ENCODE results near the gene DISC1.

The DISC1 gene

DNA sequence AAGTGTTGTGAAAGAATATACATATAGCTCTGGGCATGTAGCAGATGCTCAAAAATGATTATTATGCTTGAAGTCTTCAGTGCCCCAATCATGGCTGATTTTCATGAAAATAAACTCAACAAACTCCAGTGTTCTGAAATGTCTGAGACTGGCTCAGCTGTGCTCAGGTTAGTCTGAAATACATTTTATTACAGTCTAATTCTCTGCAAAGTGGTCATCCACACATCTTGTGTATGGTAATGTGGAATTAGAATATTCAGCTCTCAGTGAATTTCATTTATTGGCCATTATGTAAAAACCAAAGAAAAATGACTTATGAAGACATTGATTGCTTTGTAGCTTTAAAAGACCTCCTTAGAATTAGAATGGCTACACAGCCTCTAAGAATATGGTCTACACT is 109.9 kb downstream of the DISC1 start:
- H3K79me1 ChIP-seq (ENCODE audit: low read depth, low read length): peaks cover 3% of the 10 kb centered on the region
- no peak overlapping the region for H2AK5ac ChIP-seq (ENCODE audit: low read depth, low read length)
- no peak overlapping the region for H4K8ac ChIP-seq (ENCODE audit: low read depth, low read length)
- H3K4me3 ChIP-seq (ENCODE audit: low read length in 2 of 2): no peak overlapping the region
- H3K36me3 ChIP-seq (replicated peaks in 1 of 2; ENCODE audit: control insufficient read depth in 2 of 2, insufficient read depth in 2 of 2, low read length in 2 of 2): peaks cover 0 to 2% of the 10 kb centered on the region in 2 donors
- no peaks in the 10 kb centered on the region for H3K4me1 ChIP-seq (ENCODE audit: control insufficient read depth in 2 of 2, insufficient read depth in 1 of 2, low read depth in 1 of 2, low read length in 2 of 2)
- no peak overlapping the region for H2AFZ ChIP-seq (ENCODE audit: low read length)
- H3K27me3 ChIP-seq (ENCODE audit: control insufficient read depth in 3 of 3, insufficient read depth in 3 of 3, low read depth in 1 of 3, low read length in 3 of 3): no peaks in the 10 kb centered on the region
- no peak overlapping the region for H2BK12ac ChIP-seq (ENCODE audit: low read length)
- no peak overlapping the region for H3K4me2 ChIP-seq (ENCODE audit: insufficient read depth, low read length, poor library complexity, severe bottlenecking)
- DNase-seq (ENCODE audit: low spot score): no peak
- no peak overlapping the region for H3K4ac ChIP-seq (ENCODE audit: low read length)
- no peak overlapping the region for H2BK5ac ChIP-seq (ENCODE audit: low read length)
- no peak overlapping the region for H2BK15ac ChIP-seq (ENCODE audit: low read length)
- peaks cover 7 to 12% of the 10 kb centered on the region in 2 donors for H3K9me3 ChIP-seq (replicated peaks in 1 of 2; ENCODE audit: control insufficient read depth in 2 of 2, insufficient read depth in 1 of 2, low read depth in 1 of 2, low read length in 2 of 2)
- no peak overlapping the region for H2BK120ac ChIP-seq (ENCODE audit: low read depth, low read length)
- no peak overlapping the region for H3K18ac ChIP-seq (ENCODE audit: low read length)
- no peak overlapping the region for H3K14ac ChIP-seq (ENCODE audit: low read length)
- H4K91ac ChIP-seq (ENCODE audit: low read depth, low read length, poor library complexity): no peak overlapping the region
- no peak overlapping the region for H3K23ac ChIP-seq (ENCODE audit: low read depth, low read length, poor library complexity)
- H3K9ac ChIP-seq (ENCODE audit: low read depth, low read length, poor library complexity): no peak overlapping the region
- no peak overlapping the region for H3K27ac ChIP-seq (replicated peaks; ENCODE audit: low read length)

GRCh38 chr1:231738554-231738953 is 112.0 kb downstream of the DISC1 start:
- H4K91ac ChIP-seq (ENCODE audit: low read depth, low read length, poor library complexity): no peak overlapping the region
- no peak overlapping the region for H3K18ac ChIP-seq (ENCODE audit: low read length)
- H3K27me3 ChIP-seq (ENCODE audit: control insufficient read depth in 3 of 3, insufficient read depth in 3 of 3, low read depth in 1 of 3, low read length in 3 of 3): no peaks in the 10 kb centered on the region
- H3K36me3 ChIP-seq (replicated peaks in 1 of 2; ENCODE audit: control insufficient read depth in 2 of 2, insufficient read depth in 2 of 2, low read length in 2 of 2): no peaks in the 10 kb centered on the region
- no peak overlapping the region for H3K4me3 ChIP-seq (ENCODE audit: low read length in 2 of 2)
- no peak overlapping the region for H2BK120ac ChIP-seq (ENCODE audit: low read depth, low read length)
- H2BK15ac ChIP-seq (ENCODE audit: low read length): no peak overlapping the region
- H3K23ac ChIP-seq (ENCODE audit: low read depth, low read length, poor library complexity): no peak overlapping the region
- H4K8ac ChIP-seq (ENCODE audit: low read depth, low read length): no peak overlapping the region
- H3K79me1 ChIP-seq (ENCODE audit: low read depth, low read length): no peaks in the 10 kb centered on the region
- DNase-seq (ENCODE audit: low spot score): no peak
- H3K14ac ChIP-seq (ENCODE audit: low read length): no peak overlapping the region
- H2AFZ ChIP-seq (ENCODE audit: low read length): no peak overlapping the region
- H3K4ac ChIP-seq (ENCODE audit: low read length): no peak overlapping the region
- H3K27ac ChIP-seq (replicated peaks; ENCODE audit: low read length): no peak overlapping the region
- H2BK5ac ChIP-seq (ENCODE audit: low read length): no peak overlapping the region
- H3K4me1 ChIP-seq (ENCODE audit: control insufficient read depth in 2 of 2, insufficient read depth in 1 of 2, low read depth in 1 of 2, low read length in 2 of 2): no peaks in the 10 kb centered on the region
- H3K9me3 ChIP-seq (replicated peaks in 1 of 2; ENCODE audit: control insufficient read depth in 2 of 2, insufficient read depth in 1 of 2, low read depth in 1 of 2, low read length in 2 of 2): peaks cover 2 to 7% of the 10 kb centered on the region in 2 donors
- no peak overlapping the region for H2AK5ac ChIP-seq (ENCODE audit: low read depth, low read length)
- no peak overlapping the region for H2BK12ac ChIP-seq (ENCODE audit: low read length)
- no peak overlapping the region for H3K9ac ChIP-seq (ENCODE audit: low read depth, low read length, poor library complexity)
- no peak overlapping the region for H3K4me2 ChIP-seq (ENCODE audit: insufficient read depth, low read length, poor library complexity, severe bottlenecking)
- no CpG with 5 or more reads among the region's 1 CpG for WGBS, 2 donors (ENCODE audit: extremely low coverage in 2 of 2, insufficient read length in 2 of 2, insufficient replicate concordance in 1 of 2)

GRCh38 chr1:231743966-231744365 is 117.4 kb downstream of the DISC1 start:
- Histone ChIP-seq H3K4ac (ENCODE audit: low read length) (no peak overlapping the region), H3K27ac (replicated peaks; ENCODE audit: low read length) (no peak overlapping the region), H3K4me1 (ENCODE audit: control insufficient read depth in 2 of 2, insufficient read depth in 1 of 2, low read depth in 1 of 2, low read length in 2 of 2) (no peaks in the 10 kb centered on the region), H3K23ac (ENCODE audit: low read depth, low read length, poor library complexity) (no peak overlapping the region), H2BK12ac (ENCODE audit: low read length) (no peak overlapping the region), H2AK5ac (ENCODE audit: low read depth, low read length) (no peak overlapping the region), H3K4me3 (ENCODE audit: low read length in 2 of 2) (no peak overlapping the region), H3K18ac (ENCODE audit: low read length) (no peak overlapping the region), H2BK120ac (ENCODE audit: low read depth, low read length) (no peak overlapping the region), H3K36me3 (replicated peaks in 1 of 2; ENCODE audit: control insufficient read depth in 2 of 2, insufficient read depth in 2 of 2, low read length in 2 of 2) (no peaks in the 10 kb centered on the region), H3K4me2 (ENCODE audit: insufficient read depth, low read length, poor library complexity, severe bottlenecking) (no peak overlapping the region), H3K27me3 (ENCODE audit: control insufficient read depth in 3 of 3, insufficient read depth in 3 of 3, low read depth in 1 of 3, low read length in 3 of 3) (no peaks in the 10 kb centered on the region), H2BK15ac (ENCODE audit: low read length) (no peak overlapping the region), H3K9me3 (replicated peaks in 1 of 2; ENCODE audit: control insufficient read depth in 2 of 2, insufficient read depth in 1 of 2, low read depth in 1 of 2, low read length in 2 of 2) (peaks cover under 1 to 2% of the 10 kb centered on the region in 2 donors), H3K9ac (ENCODE audit: low read depth, low read length, poor library complexity) (no peak overlapping the region), H2BK5ac (ENCODE audit: low read length) (no peak overlapping the region), H3K79me1 (ENCODE audit: low read depth, low read length) (no peaks in the 10 kb centered on the region), H2AFZ (ENCODE audit: low read length) (no peak overlapping the region), H4K91ac (ENCODE audit: low read depth, low read length, poor library complexity) (no peak overlapping the region), H4K8ac (ENCODE audit: low read depth, low read length) (no peak overlapping the region), H3K14ac (ENCODE audit: low read length) (no peak overlapping the region)
- whole genome bisulfite sequencing, 2 donors (ENCODE audit: extremely low coverage in 2 of 2, insufficient read length in 2 of 2, insufficient replicate concordance in 1 of 2): no CpG with 5 or more reads among the region's 4 CpGs
- no peak for DNase-seq (ENCODE audit: low spot score)

GRCh38 chr1:231748760-231749415 is 122.3 kb downstream of the DISC1 start:
- Histone ChIP-seq H3K27me3 (ENCODE audit: control insufficient read depth in 3 of 3, insufficient read depth in 3 of 3, low read depth in 1 of 3, low read length in 3 of 3) (no peaks in the 10 kb centered on the region), H2BK120ac (ENCODE audit: low read depth, low read length) (no peak overlapping the region), H3K79me1 (ENCODE audit: low read depth, low read length) (no peaks in the 10 kb centered on the region), H2AK5ac (ENCODE audit: low read depth, low read length) (no peak overlapping the region), H4K8ac (ENCODE audit: low read depth, low read length) (no peak overlapping the region), H3K4me2 (ENCODE audit: insufficient read depth, low read length, poor library complexity, severe bottlenecking) (no peak overlapping the region), H3K18ac (ENCODE audit: low read length) (no peak overlapping the region), H3K23ac (ENCODE audit: low read depth, low read length, poor library complexity) (no peak overlapping the region), H3K4ac (ENCODE audit: low read length) (no peak overlapping the region), H3K14ac (ENCODE audit: low read length) (no peak overlapping the region), H2BK5ac (ENCODE audit: low read length) (no peak overlapping the region), H3K27ac (replicated peaks; ENCODE audit: low read length) (no peak overlapping the region), H3K4me3 (ENCODE audit: low read length in 2 of 2) (no peak overlapping the region), H3K9me3 (replicated peaks in 1 of 2; ENCODE audit: control insufficient read depth in 2 of 2, insufficient read depth in 1 of 2, low read depth in 1 of 2, low read length in 2 of 2) (peaks cover 3 to 19% of the 10 kb centered on the region in 2 donors), H2BK15ac (ENCODE audit: low read length) (no peak overlapping the region), H3K36me3 (replicated peaks in 1 of 2; ENCODE audit: control insufficient read depth in 2 of 2, insufficient read depth in 2 of 2, low read length in 2 of 2) (no peaks in the 10 kb centered on the region), H2BK12ac (ENCODE audit: low read length) (no peak overlapping the region), H3K4me1 (ENCODE audit: control insufficient read depth in 2 of 2, insufficient read depth in 1 of 2, low read depth in 1 of 2, low read length in 2 of 2) (no peaks in the 10 kb centered on the region), H2AFZ (ENCODE audit: low read length) (no peak overlapping the region), H4K91ac (ENCODE audit: low read depth, low read length, poor library complexity) (no peak overlapping the region), H3K9ac (ENCODE audit: low read depth, low read length, poor library complexity) (no peak overlapping the region)
- no peak for DNase-seq (ENCODE audit: low spot score)
- no CpG with 5 or more reads among the region's 2 CpGs for whole genome bisulfite sequencing, 2 donors (ENCODE audit: extremely low coverage in 2 of 2, insufficient read length in 2 of 2, insufficient replicate concordance in 1 of 2)

Measured in neuronal stem cell (in vitro differentiated cells).